Adrenal gland (tissue), 12 donors: ENCODE results near the gene LRBA. TPM values are rescaled to one million over a fixed set of nuclear protein-coding genes. Genes with fewer than 3 reads are reported as not detected.

Experiments used
- DNase-seq, 7 donors: peaks; one replicate each; pipeline ENCODE4 v3.0.0-alpha.2; 2019 to 2020
- H3K27ac ChIP-seq, 5 donors: fragments of 200-600 bp; sonication (generic) in 4 of 5; 1 replicate in 3 of 5; 2 replicates in 2 of 5; pipeline versions ENCODE4 v1.5.1 to v1.8.0; 2016 to 2020; ENCODE audit warnings: mild to moderate bottlenecking in 1 of 5
- H3K27me3 ChIP-seq: fragments of 200-600 bp; 2 replicates; pipeline ENCODE4 v1.8.0; 2021
- H3K36me3 ChIP-seq, 2 donors: fragments of 200-600 bp; replicated peaks in 1 of 2; 1 replicate in 1 of 2; 2 replicates in 1 of 2; pipeline versions ENCODE4 v1.5.1 to v1.8.0; 2018 to 2022
- H3K4me1 ChIP-seq, 2 donors: fragments of 200-600 bp; replicated peaks in 1 of 2; 1 replicate in 1 of 2; 2 replicates in 1 of 2; pipeline versions ENCODE4 v1.5.1 to v1.8.0; 2018 to 2021
- H3K4me3 ChIP-seq, 4 donors: fragments of 200-600 bp; sonication (generic) in 3 of 4; one replicate each; pipeline ENCODE4 v1.5.1; 2016 to 2018
- H3K9me3 ChIP-seq, 3 donors: fragments of 200-600 bp; sonication (generic) in 1 of 3; replicated peaks in 1 of 3; 1 replicate in 2 of 3; 2 replicates in 1 of 3; pipeline versions ENCODE4 v1.5.1 to v1.8.0; 2016 to 2021
- POLR2A ChIP-seq, 2 donors: fragments of 450-650 bp; IDR thresholded peaks; one replicate each; pipeline ENCODE4 v1.6.1; 2017; ENCODE audit warnings: antibody characterized with exemption in 2 of 2, mild to moderate bottlenecking in 2 of 2, moderate library complexity in 1 of 2
- whole genome bisulfite sequencing, 4 donors: extraction: QIAGEN DNeasy Blood & Tissue Kit in 2 of 4; methylation state at CpG; one replicate each; pipeline versions ENCODE4 v1.1.5 to v1.1.7; 2013 to 2017; 5-methylcytosine and 5-hydroxymethylcytosine counted together
- intact Hi-C, 2 donors: fragments of 100-400 bp; cut with DNase I; formaldehyde crosslinking; loops; one replicate each; pipeline versions ENCODE4 v1.14.1 to v1.15.0; 2022 to 2023
- polyA plus RNA-seq, 3 donors: library from polyadenylated mRNA; stranded (reverse); fragments of 200-250 nt in 2 of 3; fragments of 350-450 nt in 1 of 3; fragmentation: Illumina TruSeq in 1 of 3; extraction: RNeasy Lipid Tissue Mini Kit (QIAGEN cat#74804) in 1 of 3; gene quantifications; one replicate each; pipeline ENCODE4 v1.2.3, GENCODE V29; 2013 to 2014
- total RNA-seq, 9 donors: library from RNA; depleted of rRNA in 4 of 9; stranded (reverse); fragments of >200 nt in 4 of 9; fragments of 120-200 nt in 1 of 9; fragmentation: NEBNext Ultra II Directional in 1 of 9; extraction: Animal tissue kit (Norgen Biotek cat#: 25700) in 1 of 9; gene quantifications; one replicate each; pipeline versions ENCODE4 v1.1.0 to v1.2.4, GENCODE V29; 2013 to 2023
- TF ChIP-seq, protein P1 (sequence below), 6 experiments: fragments of 450-650 bp in 4 of 6; fragments of 200-600 bp in 2 of 6; sonication (generic) in 1 of 6; IDR thresholded peaks; 1 replicate in 5 of 6; 2 replicates in 1 of 6; pipeline versions ENCODE4 v1.5.1 to v1.8.0; 2016 to 2021; ENCODE audit warnings: antibody characterized with exemption in 6 of 6, mild to moderate bottlenecking in 2 of 6, moderate library complexity in 1 of 6
- donor health status: healthy with polysubstance abuse.
- donor health status: Bipolar disorder and iron deficiency.
- donor health status: DM: yes; HTN: yes; CAD: no.
- donor health status: DM: no; HTN: no; CAD: no.
- donor health status: DM: no; HTN: no; CAD: no.
- donor health status: DM: yes; HTN: yes; CAD: no.

Gene LRBA
- total and polyA plus RNA-seq, 12 donors = 9.6 to 106 (median 40.6) TPM

GRCh38 chr4:151049430-151049884, 34.4 kb upstream of the LRBA start:
- Histone ChIP-seq H3K27ac (no peak overlapping the region), H3K4me3 (no peak overlapping the region), H3K27me3 (no peaks in the 10 kb centered on the region), H3K9me3 (no peaks in the 10 kb centered on the region), H3K4me1 (no peaks in the 10 kb centered on the region), H3K36me3 (no peaks in the 10 kb centered on the region)
- WGBS, 4 donors = 90 to 95% (median 93%) methylated on average over 9 to 13 of the region's 13 CpGs
- TF ChIP-seq, protein P1, sequence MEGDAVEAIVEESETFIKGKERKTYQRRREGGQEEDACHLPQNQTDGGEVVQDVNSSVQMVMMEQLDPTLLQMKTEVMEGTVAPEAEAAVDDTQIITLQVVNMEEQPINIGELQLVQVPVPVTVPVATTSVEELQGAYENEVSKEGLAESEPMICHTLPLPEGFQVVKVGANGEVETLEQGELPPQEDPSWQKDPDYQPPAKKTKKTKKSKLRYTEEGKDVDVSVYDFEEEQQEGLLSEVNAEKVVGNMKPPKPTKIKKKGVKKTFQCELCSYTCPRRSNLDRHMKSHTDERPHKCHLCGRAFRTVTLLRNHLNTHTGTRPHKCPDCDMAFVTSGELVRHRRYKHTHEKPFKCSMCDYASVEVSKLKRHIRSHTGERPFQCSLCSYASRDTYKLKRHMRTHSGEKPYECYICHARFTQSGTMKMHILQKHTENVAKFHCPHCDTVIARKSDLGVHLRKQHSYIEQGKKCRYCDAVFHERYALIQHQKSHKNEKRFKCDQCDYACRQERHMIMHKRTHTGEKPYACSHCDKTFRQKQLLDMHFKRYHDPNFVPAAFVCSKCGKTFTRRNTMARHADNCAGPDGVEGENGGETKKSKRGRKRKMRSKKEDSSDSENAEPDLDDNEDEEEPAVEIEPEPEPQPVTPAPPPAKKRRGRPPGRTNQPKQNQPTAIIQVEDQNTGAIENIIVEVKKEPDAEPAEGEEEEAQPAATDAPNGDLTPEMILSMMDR (IDR thresholded peaks at IDR 0.05) = no peak
- TF ChIP-seq POLR2A (IDR thresholded peaks at IDR 0.05) = no peak
- no peak for DNase-seq
- intact Hi-C loops = no loop called here

DNA sequence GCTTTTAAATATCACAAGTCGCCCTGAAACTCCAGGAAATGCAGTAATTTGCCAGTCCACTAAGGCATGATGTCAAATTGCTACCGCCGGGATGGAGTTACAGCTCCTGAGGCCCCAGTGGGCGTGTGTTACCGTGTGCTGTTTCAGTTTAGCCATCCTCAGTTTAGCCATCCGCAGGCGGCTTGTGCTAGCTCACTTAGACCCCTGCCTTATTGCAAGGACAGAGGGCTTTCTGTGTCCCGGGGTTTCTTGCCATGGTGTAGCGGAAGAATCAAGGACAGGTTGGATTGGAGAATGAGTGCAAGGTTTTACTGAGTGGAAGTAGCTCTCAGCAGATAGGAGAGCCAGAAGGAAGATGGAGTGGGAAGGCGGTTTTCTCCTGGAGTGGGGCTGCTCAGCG, 33.8 kb upstream of the LRBA start:
- H3K4me1 ChIP-seq = no peaks in the 10 kb centered on the region
- no peak overlapping the region for H3K4me3 ChIP-seq
- 87 to 94% (median 92%) methylated on average over 10 to 11 of the region's 11 CpGs for WGBS, 4 donors
- no peaks in the 10 kb centered on the region for H3K9me3 ChIP-seq
- H3K27ac ChIP-seq = no peak overlapping the region
- TF ChIP-seq, protein P1 (IDR thresholded peaks at IDR 0.05) = no peak
- TF ChIP-seq POLR2A (IDR thresholded peaks at IDR 0.05) = no peak
- intact Hi-C loops = no loop called here
- DNase-seq = no peak
- H3K36me3 ChIP-seq = no peaks in the 10 kb centered on the region
- no peaks in the 10 kb centered on the region for H3K27me3 ChIP-seq

DNA sequence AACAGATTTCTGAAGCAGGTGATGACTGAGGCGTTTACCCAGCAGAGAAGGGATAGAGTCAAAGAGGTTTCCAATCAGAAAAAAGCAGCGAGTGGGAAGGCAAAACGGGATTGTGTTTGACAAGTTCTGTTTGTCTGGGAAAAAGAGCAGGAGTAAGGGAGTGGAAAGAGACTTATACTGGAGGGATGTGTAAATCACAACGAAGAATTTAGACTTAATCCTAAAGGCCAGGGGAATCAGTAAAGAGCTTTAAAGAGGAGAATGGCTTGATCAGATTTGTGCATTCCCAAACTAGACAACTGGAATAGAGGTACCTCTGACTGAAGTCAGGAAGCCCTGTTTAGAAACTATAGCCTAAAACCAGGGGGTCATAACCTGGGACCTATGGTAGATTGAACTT, 31.5 kb upstream of the LRBA start:
- no peak for DNase-seq
- no peaks in the 10 kb centered on the region for H3K9me3 ChIP-seq
- no peak for TF ChIP-seq POLR2A (IDR thresholded peaks at IDR 0.05)
- TF ChIP-seq, protein P1 (IDR thresholded peaks at IDR 0.05) = no peak
- no peaks in the 10 kb centered on the region for H3K27me3 ChIP-seq
- no peaks in the 10 kb centered on the region for H3K4me1 ChIP-seq
- H3K36me3 ChIP-seq = no peaks in the 10 kb centered on the region
- 61 to 81% (median 68%) methylated on average over 4 of the region's 4 CpGs for WGBS, 4 donors
- no peak overlapping the region for H3K4me3 ChIP-seq
- H3K27ac ChIP-seq = no peak overlapping the region
- intact Hi-C loops = no loop called here

DNA sequence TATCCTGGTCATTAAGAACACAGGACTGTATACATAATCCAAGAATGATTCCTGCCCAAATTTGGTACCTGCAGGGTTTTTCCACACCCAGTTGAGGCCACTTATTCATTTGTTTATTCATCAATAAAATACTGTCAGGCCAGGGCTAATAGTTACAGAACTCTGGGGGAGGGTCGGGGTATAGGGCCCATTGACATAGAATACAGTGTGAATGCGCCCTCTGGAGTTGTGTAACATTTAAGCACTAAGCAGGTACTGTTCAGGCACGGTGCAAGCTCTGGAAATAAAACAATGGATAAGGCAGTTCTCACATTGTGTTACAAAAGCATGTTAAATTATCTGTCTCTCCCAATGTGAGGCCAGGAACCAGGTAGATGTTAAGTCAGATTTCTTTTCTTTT, 30.8 kb upstream of the LRBA start:
- no peaks in the 10 kb centered on the region for H3K36me3 ChIP-seq
- no peak overlapping the region for H3K4me3 ChIP-seq
- intact Hi-C loops = no loop called here
- H3K4me1 ChIP-seq = no peaks in the 10 kb centered on the region
- 24 to 37% (median 34%) methylated on average over 3 of the region's 3 CpGs for WGBS, 4 donors
- H3K27ac ChIP-seq = no peak overlapping the region
- H3K27me3 ChIP-seq = no peaks in the 10 kb centered on the region
- no peak for TF ChIP-seq POLR2A (IDR thresholded peaks at IDR 0.05)
- TF ChIP-seq, protein P1 (IDR thresholded peaks at IDR 0.05) = no peak
- no peak for DNase-seq
- no peaks in the 10 kb centered on the region for H3K9me3 ChIP-seq
